HG03342 (cell line): ENCODE data around the gene RAI14.
"Not testable (repeated sequence)": the region's sequence is repeated elsewhere in the genome, so short reads cannot be mapped to it uniquely, and the experiment has no call there.

ENCODE experiments used
- ATAC-seq: cut with Tn5 transposase; IDR thresholded peaks from one replicate; pipeline ENCODE4 v1.9.1; 2021; ENCODE audit warnings: mild to moderate bottlenecking, moderate library complexity; ENCODE audit not compliant: unreplicated experiment

Gene RAI14

GRCh38 chr5:34758514-34758913 lies 102.4 kb downstream of the RAI14 start:
- ATAC-seq = no peak

DNA sequence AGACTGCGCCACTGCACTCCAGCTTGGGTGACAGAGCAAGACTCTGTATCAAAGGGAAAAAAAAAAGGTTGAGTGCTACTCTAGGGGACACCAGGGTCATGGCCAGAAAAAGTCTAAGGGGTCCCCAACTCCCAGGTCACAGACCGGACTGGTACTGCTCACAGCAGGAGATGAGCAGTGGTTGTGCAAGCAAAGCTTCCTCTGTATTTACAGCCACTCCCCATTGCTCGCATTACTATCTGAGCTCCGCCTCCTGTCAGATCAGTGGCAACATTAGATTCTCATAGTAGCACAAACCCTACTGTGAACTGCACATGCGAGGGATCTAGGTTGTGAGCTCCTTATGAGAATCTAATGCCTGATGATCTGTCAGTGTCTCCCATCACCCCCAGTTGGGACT lies 103.1 kb downstream of the RAI14 start:
- ATAC-seq = not testable (repeated sequence)

DNA sequence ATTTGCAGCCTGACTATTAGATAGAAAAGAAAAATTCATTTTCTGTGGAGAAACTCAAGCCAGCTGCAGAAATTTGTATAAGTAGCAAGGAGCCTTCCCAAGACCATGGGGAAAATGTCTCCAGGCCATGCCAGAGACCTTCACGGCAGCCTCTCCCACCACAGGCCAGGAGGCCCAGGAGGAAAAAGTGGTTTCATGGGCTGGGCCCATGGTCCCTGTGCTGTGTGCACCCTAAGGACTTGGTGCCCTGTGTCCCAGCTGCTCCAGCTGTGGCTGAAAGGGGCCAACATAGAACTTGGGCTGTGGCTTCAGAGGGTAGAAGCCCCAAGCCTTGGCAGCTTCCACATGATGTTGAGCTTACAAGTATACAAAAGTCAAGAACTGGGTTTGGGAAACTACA lies 109.5 kb downstream of the RAI14 start:
- no peak for ATAC-seq

- ATAC-seq = no peak
Measured at GRCh38 chr5:34767180-34767579, 111.1 kb downstream of the RAI14 start.

- no peak for ATAC-seq
Measured at GRCh38 chr5:34770486-34770885, 114.4 kb downstream of the RAI14 start.

- no peak for ATAC-seq
Measured at GRCh38 chr5:34771076-34771475, 114.9 kb downstream of the RAI14 start.

GRCh38 chr5:34772267-34773098 lies 116.4 kb downstream of the RAI14 start:
- ATAC-seq = no peak

GRCh38 chr5:34774139-34774538 lies 118.0 kb downstream of the RAI14 start:
- ATAC-seq = no peak

DNA sequence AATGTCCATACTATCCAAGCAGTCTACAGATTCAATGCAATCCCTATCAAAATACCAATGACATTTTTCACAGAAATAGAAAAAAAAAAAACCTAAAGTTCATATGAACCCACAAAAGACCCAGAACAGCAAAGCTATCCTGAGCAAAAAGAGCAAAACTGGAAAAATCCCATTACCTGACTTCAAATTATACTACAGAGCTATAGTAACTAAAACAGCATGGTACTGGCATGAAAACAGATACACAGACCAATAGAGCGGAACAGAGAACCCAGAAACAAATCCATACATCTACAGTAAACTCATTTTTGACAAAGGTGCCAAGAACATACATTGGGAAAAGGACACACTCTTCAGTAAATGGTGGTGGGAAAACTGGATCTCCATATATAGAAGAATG lies 118.5 kb downstream of the RAI14 start:
- ATAC-seq = not testable (repeated sequence)

- ATAC-seq = no peak
Measured at GRCh38 chr5:34775886-34776285, 119.8 kb downstream of the RAI14 start.

DNA sequence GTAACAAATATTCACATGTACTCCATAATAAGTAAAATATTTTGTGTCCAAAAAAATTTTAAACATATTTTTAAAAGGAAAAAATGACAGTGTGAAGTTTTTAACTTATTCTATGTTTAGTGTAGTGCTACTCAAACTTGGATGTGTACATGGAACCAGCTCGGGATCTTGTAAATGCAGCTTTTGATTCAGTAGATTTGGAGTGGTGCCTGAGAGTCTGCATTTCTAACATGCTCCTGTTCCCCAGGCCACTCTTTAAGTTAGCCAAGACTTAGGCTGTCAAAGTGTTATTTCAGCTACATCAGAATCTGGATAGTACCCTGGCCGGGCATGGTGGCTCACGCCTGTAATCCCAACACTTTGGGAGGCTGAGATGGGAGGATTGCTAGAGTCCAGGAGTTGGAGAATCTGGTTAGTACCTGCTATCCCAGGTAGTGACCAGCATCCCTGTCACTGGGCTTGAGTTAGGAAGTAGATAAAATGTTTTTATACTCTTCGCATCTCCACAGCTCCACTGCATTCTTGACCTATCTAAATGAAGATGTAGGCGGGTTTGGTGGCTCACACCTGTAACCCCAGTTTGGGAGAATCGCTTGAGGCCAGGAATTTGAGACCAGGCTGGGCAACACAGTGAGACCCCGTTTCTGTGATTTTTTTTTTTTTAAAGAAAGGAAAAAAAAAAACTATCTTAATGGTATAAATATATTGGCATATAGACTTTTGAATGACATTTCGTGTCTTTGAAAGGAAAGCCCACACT lies 122.1 kb downstream of the RAI14 start:
- no peak for ATAC-seq

GRCh38 chr5:34783892-34784291 lies 127.8 kb downstream of the RAI14 start:
- ATAC-seq = not testable (repeated sequence)

- no peak for ATAC-seq
Measured at GRCh38 chr5:34787035-34787434, 130.9 kb downstream of the RAI14 start.

DNA sequence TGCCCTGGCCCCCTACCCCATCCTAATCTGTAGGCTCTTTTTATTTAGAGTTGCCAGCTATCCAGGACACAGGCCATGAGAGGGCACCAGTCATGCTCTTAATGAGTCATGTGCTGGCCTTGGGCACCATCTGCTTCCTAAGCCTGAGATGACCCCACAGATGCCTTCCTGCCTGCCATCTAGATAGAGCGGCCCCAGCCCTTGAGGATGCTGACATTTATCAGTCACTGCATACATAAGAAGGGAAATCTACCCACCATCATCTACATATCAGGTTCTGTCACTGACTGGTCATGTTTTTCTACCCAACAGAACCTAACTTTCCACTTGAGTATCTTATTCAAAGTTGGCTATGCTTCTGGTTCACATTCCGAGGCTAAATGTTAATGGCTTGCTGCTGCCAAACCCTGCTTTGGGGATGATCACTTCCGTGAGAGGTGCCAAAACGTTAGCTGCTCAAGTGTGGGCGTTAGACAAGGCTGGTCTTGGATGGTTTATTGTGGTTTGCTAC lies 132.9 kb downstream of the RAI14 start:
- no peak for ATAC-seq

- no peak for ATAC-seq
Measured at GRCh38 chr5:34789639-34790038, 133.5 kb downstream of the RAI14 start.

DNA sequence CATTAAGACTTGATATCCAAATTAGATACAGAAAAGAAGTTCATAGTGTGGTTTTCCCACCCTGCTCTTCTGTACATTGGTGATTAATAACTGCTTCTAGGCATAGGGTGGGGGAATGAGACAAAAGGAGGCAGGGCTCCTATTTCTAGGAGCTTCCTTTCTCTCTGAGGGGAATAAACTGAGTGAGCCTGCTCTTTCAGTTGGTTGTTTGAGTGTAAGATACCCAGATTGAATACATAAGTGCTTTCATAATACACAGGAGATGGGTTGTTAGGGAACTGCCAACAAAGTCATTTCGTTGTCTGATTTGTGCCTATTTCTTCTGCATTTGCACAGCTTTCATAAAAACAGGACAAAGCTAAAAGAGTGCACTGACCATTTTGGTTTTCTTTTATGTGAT lies 133.9 kb downstream of the RAI14 start:
- no peak for ATAC-seq

DNA sequence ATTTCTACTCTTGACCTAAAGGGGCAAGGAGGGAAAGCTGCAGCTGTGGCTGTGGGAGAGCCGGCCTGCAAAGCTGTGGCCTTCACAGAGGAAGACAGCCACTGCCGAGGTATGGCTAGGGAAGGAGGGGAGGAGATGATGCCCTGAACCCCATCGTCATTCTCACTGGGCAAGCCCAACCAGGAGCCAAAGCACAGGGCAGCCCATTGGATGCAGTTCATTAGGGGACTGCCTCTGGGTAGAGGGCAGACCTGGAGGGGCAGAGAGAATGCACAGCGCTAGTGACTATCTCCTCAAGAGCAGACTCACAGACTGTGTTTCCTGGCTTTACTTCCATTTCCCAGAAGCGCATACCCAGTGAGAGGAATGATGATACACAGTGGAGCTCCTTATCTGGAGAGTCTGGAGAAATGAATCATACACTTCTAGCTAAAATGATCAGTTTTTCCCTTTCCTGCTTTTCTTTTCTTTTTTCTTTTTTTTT lies 135.7 kb downstream of the RAI14 start:
- ATAC-seq = no peak

GRCh38 chr5:34802834-34803563 lies 146.9 kb downstream of the RAI14 start:
- no peak for ATAC-seq

DNA sequence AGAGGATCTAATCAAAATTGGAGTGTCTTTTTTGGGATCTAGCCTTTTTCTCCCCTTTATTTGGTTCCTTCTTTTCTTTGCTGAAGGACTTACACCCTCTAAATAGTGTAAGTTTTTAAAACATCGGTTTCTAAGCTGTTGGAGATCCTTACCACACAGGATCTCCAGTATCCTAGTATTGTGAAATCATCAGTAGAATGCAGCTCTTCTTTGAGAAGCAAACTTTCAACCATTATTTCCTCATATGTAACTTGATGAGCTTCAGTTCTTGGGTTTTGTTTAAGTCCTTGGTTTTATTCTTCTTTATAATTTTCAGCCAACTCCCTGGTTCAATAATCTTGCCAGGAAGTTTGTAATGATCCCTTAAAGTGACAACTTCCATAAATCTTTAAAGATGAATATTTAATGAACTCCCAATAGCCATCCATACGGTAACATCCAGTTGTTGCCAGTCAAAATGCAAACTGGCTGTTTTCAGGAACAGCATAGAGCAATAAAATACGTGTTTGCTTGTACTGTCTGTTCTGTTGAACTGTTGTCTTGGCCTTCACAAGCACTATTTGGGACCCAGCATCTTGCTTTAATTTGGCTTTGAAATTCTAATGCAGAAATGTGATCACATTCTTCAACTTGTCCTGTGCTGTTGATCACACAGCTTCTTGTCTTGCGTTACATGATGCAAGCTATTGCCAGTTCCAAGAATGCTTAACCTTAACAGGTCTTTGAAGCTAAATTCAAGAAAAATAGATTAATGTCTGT lies 148.0 kb downstream of the RAI14 start:
- ATAC-seq = no peak

DNA sequence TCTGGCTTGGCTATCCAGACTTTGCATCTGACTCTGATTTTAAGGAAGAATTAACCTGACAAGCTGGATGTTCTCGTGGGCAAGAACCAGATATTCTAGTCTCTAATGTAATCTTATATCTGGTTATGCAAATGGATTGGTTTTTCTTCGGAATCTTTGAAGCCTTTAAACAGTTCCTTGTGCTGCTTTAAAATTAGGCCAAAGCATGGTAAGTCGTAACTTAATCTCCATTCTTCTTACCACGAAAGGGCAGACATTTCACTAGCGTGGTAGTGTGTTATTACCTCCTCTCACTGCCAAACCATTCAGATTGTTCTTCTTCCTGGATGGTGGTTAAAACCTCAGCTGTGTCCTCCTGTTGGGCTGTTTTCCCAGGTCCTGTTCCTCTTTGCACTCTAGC lies 148.8 kb downstream of the RAI14 start:
- no peak for ATAC-seq
